DND-41 (cell line): Measurements from ENCODE around the gene ZNF142.

Experiments
- CTCF ChIP-seq: IDR thresholded peaks from 2 replicates; pipeline ENCODE4 v1.5.1; 2012; ENCODE audit warnings: borderline replicate concordance, low read length, moderate library complexity, mild to moderate bottlenecking; ENCODE audit not compliant: poor library complexity, severe bottlenecking; ENCODE audit errors: extremely low read depth
- EZH2 ChIP-seq: IDR thresholded peaks from 3 replicates; pipeline ENCODE4 v1.6.1; 2012; ENCODE audit warnings: borderline replicate concordance, low read depth, mild to moderate bottlenecking, moderate library complexity, low read length, inconsistent platforms; ENCODE audit not compliant: severe bottlenecking

- TF ChIP-seq CTCF (no peak), EZH2 (no peak)
Observed at GRCh38 chr2:218680061-218680460, 20.6 kb upstream of the ZNF142 start.
